ENCODE measurements around the gene ERMN.
"Not testable (repeated sequence)": the region's sequence is repeated elsewhere in the genome, so short reads cannot be mapped to it uniquely, and the experiment has no call there.

Gene ERMN

GRCh38 chr2:157290525-157290924 is 35.1 kb downstream of the ERMN start:
- no peak for DNase-seq

GRCh38 chr2:157287160-157287559 is 38.5 kb downstream of the ERMN start:
- DNase-seq: no peak

- no peak for DNase-seq
Observed at GRCh38 chr2:157283468-157283867, 42.2 kb downstream of the ERMN start.

- no peak for DNase-seq
Observed at GRCh38 chr2:157281316-157281715, 44.3 kb downstream of the ERMN start.

- DNase-seq: not testable (repeated sequence)
Observed at GRCh38 chr2:157279311-157279710, 46.3 kb downstream of the ERMN start.

- DNase-seq: no peak
Observed at GRCh38 chr2:157271590-157272203, 53.9 kb downstream of the ERMN start.

GRCh38 chr2:157269922-157270321 is 55.7 kb downstream of the ERMN start:
- DNase-seq: no peak

GRCh38 chr2:157269060-157269459 is 56.6 kb downstream of the ERMN start:
- DNase-seq: no peak
